ENCODE data around the gene RHOB.
A peak's percentile ranks its signal among the peaks of the same experiment; 100 is the strongest.

RHOB gene

DNA sequence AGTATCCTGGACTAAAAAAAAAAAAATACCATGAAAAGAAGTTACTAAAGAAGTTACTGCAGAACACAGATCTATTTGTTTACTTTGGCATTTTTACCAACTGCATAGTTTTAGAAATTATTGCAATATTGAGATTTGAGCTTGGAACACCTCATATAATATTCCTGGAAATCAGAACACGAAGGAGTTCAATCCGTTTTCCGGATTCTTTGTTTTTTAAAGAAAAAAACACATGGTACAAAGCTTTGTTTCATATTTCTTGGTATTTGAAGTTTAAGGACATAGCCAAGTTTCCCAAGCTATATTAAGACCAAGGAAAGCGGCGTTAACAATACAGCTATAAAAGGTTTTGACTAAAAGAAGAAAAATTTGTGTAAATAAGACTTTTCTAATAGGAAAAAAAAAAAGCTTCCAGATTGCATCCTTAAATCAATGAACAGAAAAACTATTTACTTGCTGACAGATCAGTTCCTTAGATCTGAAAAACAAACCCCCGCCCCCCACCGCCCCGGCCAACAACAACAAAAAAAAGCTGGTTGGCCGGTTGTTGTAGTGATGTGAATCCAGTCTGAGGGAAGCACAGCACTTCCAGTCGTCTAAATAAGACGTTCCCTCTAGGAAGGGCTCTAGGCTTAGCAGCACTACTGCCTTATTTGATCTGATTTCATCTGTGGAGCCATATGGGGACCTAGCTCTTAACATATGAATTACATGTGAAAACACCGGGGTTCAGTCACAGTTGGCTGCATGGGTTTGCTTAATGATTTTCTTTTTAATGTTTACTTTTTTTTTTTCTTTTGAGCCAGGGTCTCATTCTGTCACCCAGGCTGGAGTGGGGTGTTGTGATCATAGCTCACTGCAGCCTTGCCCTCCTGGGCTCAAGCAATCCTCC lies 2.5 kb upstream of the RHOB start:
- DNase-seq (ENCODE audit: low spot score) = no peak
- TF ChIP-seq, protein P1, sequence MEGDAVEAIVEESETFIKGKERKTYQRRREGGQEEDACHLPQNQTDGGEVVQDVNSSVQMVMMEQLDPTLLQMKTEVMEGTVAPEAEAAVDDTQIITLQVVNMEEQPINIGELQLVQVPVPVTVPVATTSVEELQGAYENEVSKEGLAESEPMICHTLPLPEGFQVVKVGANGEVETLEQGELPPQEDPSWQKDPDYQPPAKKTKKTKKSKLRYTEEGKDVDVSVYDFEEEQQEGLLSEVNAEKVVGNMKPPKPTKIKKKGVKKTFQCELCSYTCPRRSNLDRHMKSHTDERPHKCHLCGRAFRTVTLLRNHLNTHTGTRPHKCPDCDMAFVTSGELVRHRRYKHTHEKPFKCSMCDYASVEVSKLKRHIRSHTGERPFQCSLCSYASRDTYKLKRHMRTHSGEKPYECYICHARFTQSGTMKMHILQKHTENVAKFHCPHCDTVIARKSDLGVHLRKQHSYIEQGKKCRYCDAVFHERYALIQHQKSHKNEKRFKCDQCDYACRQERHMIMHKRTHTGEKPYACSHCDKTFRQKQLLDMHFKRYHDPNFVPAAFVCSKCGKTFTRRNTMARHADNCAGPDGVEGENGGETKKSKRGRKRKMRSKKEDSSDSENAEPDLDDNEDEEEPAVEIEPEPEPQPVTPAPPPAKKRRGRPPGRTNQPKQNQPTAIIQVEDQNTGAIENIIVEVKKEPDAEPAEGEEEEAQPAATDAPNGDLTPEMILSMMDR (IDR thresholded peaks at IDR 0.05; ENCODE audit: borderline replicate concordance, control extremely low read depth, extremely low read depth, insufficient read depth, missing control alignments) = no peak
- in situ Hi-C loops (cut with MboI; ENCODE audit: low sequenced_read_pairs, unreplicated experiment) = loop anchor here (5.0 kb wide), 1 partner anchor 198 kb away; no protein-coding TSS in a partner anchor

DNA sequence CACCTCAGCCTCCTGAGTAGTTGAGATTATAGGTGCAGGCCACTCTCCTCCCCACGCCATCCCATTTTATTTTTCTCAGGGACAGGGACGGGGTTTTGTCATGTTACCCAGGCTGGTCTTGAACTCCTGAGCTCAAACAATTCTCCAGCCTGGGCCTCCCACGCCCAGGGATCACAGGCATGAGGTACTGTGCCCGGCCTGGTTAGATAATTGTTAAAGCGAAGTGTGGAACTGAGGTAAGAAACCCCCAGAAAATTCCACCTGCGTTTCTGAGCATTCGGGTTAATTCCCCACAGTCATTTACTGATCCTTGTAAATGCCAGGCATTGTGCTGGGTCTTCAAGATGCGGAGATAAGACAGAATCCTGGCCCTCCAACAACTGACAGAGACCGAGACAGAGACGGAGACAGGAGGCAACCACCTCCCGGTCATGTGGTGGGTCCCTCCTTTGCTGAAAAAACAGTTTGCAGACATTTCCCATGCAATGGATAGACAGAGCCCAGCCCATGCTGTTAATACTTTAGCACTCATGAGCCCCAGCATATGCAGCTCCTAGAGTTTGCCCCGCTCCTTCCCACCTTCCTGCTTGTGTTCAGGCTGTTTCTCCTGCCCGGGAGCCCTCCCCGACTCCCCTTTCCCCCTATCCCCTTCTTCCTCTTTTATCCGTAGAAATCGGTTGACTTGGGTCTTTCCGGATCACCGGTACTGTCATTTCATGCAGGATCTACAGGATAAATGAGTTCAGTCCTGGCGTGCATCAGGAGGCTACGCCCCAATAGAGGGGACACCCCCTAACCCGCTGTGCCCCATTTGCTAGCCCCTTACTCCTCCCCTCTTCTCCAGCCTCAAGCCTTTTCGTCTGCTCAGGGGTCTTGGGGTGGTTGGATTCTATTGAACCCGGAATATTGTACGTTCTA lies 1.6 kb upstream of the RHOB start:
- no peak for DNase-seq (ENCODE audit: low spot score)
- TF ChIP-seq, protein P1 (IDR thresholded peaks at IDR 0.05; ENCODE audit: borderline replicate concordance, control extremely low read depth, extremely low read depth, insufficient read depth, missing control alignments) = no peak
- in situ Hi-C loops (cut with MboI; ENCODE audit: low sequenced_read_pairs, unreplicated experiment) = loop anchor here (5.0 kb wide), 1 partner anchor 197 kb away; no protein-coding TSS in a partner anchor

DNA sequence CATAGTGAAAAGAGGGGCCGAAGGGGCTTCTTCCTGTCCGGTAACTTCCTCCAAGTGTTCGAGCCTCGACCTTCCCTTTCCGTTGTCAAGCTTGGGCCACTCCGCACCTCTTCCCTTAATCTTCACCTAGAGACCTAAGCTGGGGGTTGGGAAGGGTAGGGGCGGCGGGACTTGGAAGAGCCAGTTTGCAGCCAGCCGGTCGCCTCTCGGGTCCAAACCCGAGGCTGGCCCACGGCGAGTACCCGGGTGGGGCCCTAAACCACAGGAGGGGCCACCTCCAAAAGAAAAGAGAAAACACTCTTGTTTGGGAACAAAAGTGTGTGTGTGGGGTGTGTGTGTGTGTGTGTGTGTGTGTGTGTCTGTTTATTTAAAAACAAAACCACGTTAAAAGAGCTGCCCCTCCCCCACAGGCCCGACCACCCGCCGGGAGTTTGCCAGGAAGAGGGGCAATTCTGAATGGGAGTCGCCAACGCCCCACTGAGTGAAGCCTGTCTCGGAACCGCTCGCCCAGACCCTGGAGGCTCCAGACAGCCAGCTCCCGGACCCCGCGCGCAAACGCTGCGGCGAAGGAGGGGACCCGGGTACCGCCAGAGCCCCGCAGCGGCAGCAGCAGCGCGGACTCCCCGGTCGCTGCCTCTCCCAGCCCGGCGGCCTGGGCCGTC lies 488 bp upstream of the RHOB start:
- in situ Hi-C loops (cut with MboI; ENCODE audit: low sequenced_read_pairs, unreplicated experiment) = no loop called here
- DNase-seq (ENCODE audit: low spot score) = no peak
- TF ChIP-seq, protein P1 (IDR thresholded peaks at IDR 0.05; ENCODE audit: borderline replicate concordance, control extremely low read depth, extremely low read depth, insufficient read depth, missing control alignments) = no peak

DNA sequence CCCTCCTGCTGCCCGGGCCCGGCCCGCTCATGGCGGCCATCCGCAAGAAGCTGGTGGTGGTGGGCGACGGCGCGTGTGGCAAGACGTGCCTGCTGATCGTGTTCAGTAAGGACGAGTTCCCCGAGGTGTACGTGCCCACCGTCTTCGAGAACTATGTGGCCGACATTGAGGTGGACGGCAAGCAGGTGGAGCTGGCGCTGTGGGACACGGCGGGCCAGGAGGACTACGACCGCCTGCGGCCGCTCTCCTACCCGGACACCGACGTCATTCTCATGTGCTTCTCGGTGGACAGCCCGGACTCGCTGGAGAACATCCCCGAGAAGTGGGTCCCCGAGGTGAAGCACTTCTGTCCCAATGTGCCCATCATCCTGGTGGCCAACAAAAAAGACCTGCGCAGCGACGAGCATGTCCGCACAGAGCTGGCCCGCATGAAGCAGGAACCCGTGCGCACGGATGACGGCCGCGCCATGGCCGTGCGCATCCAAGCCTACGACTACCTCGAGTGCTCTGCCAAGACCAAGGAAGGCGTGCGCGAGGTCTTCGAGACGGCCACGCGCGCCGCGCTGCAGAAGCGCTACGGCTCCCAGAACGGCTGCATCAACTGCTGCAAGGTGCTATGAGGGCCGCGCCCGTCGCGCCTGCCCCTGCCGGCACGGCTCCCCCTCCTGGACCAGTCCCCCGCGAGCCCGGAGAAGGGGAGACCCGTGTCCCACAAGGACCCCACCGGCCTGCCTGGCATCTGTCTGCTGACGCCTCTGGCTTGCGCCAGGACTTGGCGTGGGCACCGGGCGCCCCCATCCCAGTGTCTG lies 767 bp downstream of the RHOB start:
- peak; percentile 72 for DNase-seq (ENCODE audit: low spot score)
- TF ChIP-seq, protein P1 (IDR thresholded peaks at IDR 0.05; ENCODE audit: borderline replicate concordance, control extremely low read depth, extremely low read depth, insufficient read depth, missing control alignments) = peak; percentile 12
- in situ Hi-C loops (cut with MboI; ENCODE audit: low sequenced_read_pairs, unreplicated experiment) = no loop called here

DNA sequence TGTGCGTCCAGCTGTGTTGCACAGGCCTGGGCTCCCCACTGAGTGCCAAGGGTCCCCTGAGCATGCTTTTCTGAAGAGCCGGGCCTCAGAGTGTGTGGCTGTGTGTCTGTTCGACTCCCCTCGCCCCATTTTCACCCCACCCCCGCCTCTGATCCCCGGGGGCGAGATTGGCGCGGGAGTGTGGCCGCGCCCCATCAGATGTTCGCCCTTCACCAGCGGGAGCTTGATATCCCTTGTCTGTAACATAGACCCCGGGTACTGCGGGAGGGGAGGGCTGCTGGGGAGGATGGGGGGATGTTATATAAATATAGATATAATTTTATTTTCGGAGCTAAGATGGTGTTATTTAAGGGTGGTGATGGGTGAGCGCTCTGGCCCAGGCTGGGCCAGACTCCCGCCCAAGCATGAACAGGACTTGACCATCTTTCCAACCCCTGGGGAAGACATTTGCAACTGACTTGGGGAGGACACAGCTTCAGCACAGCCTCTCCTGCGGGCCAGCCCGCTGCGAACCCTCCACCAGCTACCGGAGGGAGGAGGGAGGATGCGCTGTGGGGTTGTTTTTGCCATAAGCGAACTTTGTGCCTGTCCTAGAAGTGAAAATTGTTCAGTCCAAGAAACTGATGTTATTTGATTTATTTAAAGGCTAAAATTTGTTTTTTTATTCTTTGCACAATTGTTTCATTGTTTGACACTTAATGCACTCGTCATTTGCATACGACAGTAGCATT lies 1.5 kb downstream of the RHOB start:
- DNase-seq (ENCODE audit: low spot score) = no peak
- TF ChIP-seq, protein P1 (IDR thresholded peaks at IDR 0.05; ENCODE audit: borderline replicate concordance, control extremely low read depth, extremely low read depth, insufficient read depth, missing control alignments) = no peak
- in situ Hi-C loops (cut with MboI; ENCODE audit: low sequenced_read_pairs, unreplicated experiment) = no loop called here
